Ascending aorta (tissue), 2 donors: ENCODE measurements around the gene TTC3. TPM values are rescaled to one million over a fixed set of nuclear protein-coding genes. Genes with fewer than 3 reads are reported as not detected.
A peak's percentile ranks its signal among the peaks of the same experiment; 100 is the strongest.

Experiments
- DNase-seq, 2 donors: peaks; one replicate each; pipeline ENCODE4 v3.0.0-alpha.2; 2019; ENCODE audit warnings: low spot score in 2 of 2
- H3K27ac ChIP-seq, 2 donors: fragments of 200-600 bp; sonication (generic); one replicate each; pipeline ENCODE4 v1.5.1; 2016 to 2017; ENCODE audit warnings: mild to moderate bottlenecking in 1 of 2
- H3K27me3 ChIP-seq: fragments of 200-600 bp; sonication (generic); one replicate; pipeline ENCODE4 v1.5.1; 2017
- H3K36me3 ChIP-seq, 2 donors: fragments of 200-600 bp; sonication (generic); one replicate each; pipeline ENCODE4 v1.5.1; 2016
- H3K4me1 ChIP-seq, 2 donors: fragments of 200-600 bp; sonication (generic); one replicate each; pipeline ENCODE4 v1.5.1; 2016 to 2017; ENCODE audit warnings: mild to moderate bottlenecking in 1 of 2
- H3K4me3 ChIP-seq, 2 donors: fragments of 200-600 bp; sonication (generic); one replicate each; pipeline ENCODE4 v1.5.1; 2016 to 2017; ENCODE audit warnings: mild to moderate bottlenecking in 1 of 2
- H3K9me3 ChIP-seq, 2 donors: fragments of 200-600 bp; sonication (generic); one replicate each; pipeline ENCODE4 v1.5.1; 2016
- CTCF ChIP-seq, 3 experiments: fragments of 200-600 bp in 2 of 3; fragments of 450-650 bp in 1 of 3; sonication (generic) in 2 of 3; IDR thresholded peaks; one replicate each; pipeline ENCODE4 v1.5.1; 2016 to 2019; ENCODE audit warnings: antibody characterized with exemption in 3 of 3, mild to moderate bottlenecking in 1 of 3, moderate library complexity in 1 of 3
- intact Hi-C: fragments of 100-400 bp; cut with DNase I; formaldehyde crosslinking; loops from one replicate; pipeline ENCODE4 v1.15.1; 2023
- total RNA-seq: library from RNA; depleted of rRNA; stranded (reverse); fragments of >200 nt; gene quantifications from one replicate; pipeline ENCODE4 v1.1.0, GENCODE V29; 2016

The TTC3 gene
- total RNA-seq, 1 donor from 2014 or later: 70.7 TPM

- H3K27me3 ChIP-seq: no peaks in the 10 kb centered on the region
- intact Hi-C loops: no loop called here
- TF ChIP-seq CTCF (IDR thresholded peaks at IDR 0.05): no peak
- H3K27ac ChIP-seq: peak overlapping the region; percentile 42 to 58
- H3K36me3 ChIP-seq: peaks cover 5 to 44% of the 10 kb centered on the region in 2 donors
- H3K4me1 ChIP-seq: no peaks in the 10 kb centered on the region
- no peak for DNase-seq
- no peak overlapping the region for H3K4me3 ChIP-seq
- H3K9me3 ChIP-seq: no peaks in the 10 kb centered on the region
Measured at GRCh38 chr21:37146320-37147235, 73.5 kb downstream of the TTC3 start.

- Histone ChIP-seq H3K27ac (no peak overlapping the region), H3K9me3 (no peaks in the 10 kb centered on the region), H3K4me3 (no peak overlapping the region), H3K36me3 (peaks cover 5 to 42% of the 10 kb centered on the region in 2 donors), H3K4me1 (peaks cover 0 to 6% of the 10 kb centered on the region in 2 donors), H3K27me3 (no peaks in the 10 kb centered on the region)
- no peak for DNase-seq
- intact Hi-C loops: no loop called here
- TF ChIP-seq CTCF (IDR thresholded peaks at IDR 0.05): no peak
Measured at GRCh38 chr21:37149411-37149810, 76.4 kb downstream of the TTC3 start.

- peaks cover 0 to 6% of the 10 kb centered on the region in 2 donors for H3K4me1 ChIP-seq
- intact Hi-C loops: no loop called here
- no peak overlapping the region for H3K4me3 ChIP-seq
- DNase-seq: no peak
- no peaks in the 10 kb centered on the region for H3K9me3 ChIP-seq
- peak overlapping the region; percentile 37 to 43 for H3K27ac ChIP-seq
- no peaks in the 10 kb centered on the region for H3K27me3 ChIP-seq
- TF ChIP-seq CTCF (IDR thresholded peaks at IDR 0.05): no peak
- H3K36me3 ChIP-seq: peaks cover 9 to 24% of the 10 kb centered on the region in 2 donors
Measured at GRCh38 chr21:37153196-37153934, 80.3 kb downstream of the TTC3 start.

GRCh38 chr21:37153935-37154350 lies 80.9 kb downstream of the TTC3 start:
- DNase-seq: no peak
- intact Hi-C loops: no loop called here
- peaks cover 9 to 25% of the 10 kb centered on the region in 2 donors for H3K36me3 ChIP-seq

GRCh38 chr21:37155186-37155585 lies 82.1 kb downstream of the TTC3 start:
- peaks cover 0 to 6% of the 10 kb centered on the region in 2 donors for H3K4me1 ChIP-seq
- H3K36me3 ChIP-seq: peaks cover 12 to 27% of the 10 kb centered on the region in 2 donors
- no peaks in the 10 kb centered on the region for H3K27me3 ChIP-seq
- H3K4me3 ChIP-seq: no peak overlapping the region
- H3K9me3 ChIP-seq: no peaks in the 10 kb centered on the region
- no peak for DNase-seq
- no peak overlapping the region for H3K27ac ChIP-seq
- intact Hi-C loops: no loop called here
- TF ChIP-seq CTCF (IDR thresholded peaks at IDR 0.05): no peak

More at GRCh38 chr21:37153935-37154350, 80.9 kb downstream of the TTC3 start:
- H3K4me1 ChIP-seq: peaks cover 0 to 6% of the 10 kb centered on the region in 2 donors
- TF ChIP-seq CTCF (IDR thresholded peaks at IDR 0.05): no peak
- H3K27ac ChIP-seq: peak overlapping the region; percentile 37 to 43
- no peaks in the 10 kb centered on the region for H3K27me3 ChIP-seq
- no peaks in the 10 kb centered on the region for H3K9me3 ChIP-seq
- H3K4me3 ChIP-seq: no peak overlapping the region
